ENCODE measurements around the gene ARHGAP45.

The ARHGAP45 gene

DNA sequence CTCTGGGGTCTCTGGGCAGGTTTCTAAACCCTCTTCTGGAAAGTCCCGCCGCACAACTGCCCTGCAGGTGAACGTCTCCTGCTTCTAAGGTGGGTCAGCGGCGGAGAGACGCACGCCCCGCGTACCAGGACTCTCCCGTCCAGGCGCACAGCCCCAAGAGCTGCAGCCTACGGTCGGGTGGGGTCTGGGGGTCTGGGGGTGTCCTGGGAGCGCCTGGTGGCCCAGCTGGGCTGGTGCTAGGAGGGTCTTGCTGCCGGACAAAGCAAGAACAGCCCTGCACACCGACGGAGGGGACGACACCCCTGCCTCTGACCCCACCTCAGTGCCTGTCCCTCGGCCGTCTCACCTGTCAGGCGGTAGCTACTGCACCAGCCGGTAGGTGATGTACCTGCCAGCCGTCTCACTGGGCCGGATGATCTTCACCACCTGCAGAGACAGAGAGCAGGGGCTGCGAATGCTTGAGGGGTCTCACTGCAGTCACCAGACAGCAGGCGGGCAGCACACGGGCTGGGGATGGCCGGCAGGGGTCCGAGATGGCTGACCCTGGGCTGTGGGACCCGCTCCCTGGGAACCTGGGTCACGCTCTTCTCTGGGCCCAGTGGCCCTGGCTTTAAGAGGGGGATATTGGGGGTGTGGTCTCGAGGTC lies 22.3 kb downstream of the ARHGAP45 start:
- no peak for DNase-seq

GRCh38 chr19:1089891-1090290 lies 22.9 kb downstream of the ARHGAP45 start:
- DNase-seq = no peak

- no peak for DNase-seq
These were observed 24.0 kb downstream of the ARHGAP45 start for GRCh38 chr19:1090731-1091543.

DNA sequence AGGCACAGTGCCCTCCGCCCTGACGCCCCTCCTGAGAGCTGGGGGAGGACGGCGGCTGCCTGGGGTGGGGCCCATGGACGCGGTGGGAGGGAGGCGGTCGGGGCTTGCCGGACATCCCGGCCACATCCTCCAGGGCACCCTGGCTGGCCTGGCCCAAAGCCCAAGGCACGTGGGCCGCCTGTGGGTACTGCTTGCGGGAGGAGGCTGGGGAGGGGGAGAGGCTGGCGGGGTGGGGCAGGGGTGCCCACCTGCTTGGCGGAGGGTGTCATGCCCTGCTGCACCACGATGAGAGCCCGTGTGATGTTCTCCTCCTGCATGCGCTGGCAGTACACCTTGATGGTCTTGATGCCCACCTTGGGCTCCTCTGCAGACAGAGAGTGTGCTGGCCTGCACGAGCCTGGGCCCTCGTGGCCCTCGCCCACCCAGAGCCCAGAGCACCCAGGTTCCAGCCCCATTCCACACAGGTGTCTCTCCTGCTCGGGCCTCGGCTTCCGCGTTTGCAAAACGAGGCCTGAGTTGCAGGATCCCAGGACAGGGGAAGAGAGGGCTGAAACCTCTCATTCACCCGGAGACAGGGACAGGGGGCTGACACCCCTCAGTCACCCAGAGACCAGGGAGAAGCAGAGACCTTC lies 24.7 kb downstream of the ARHGAP45 start:
- DNase-seq = no peak

- no peak for DNase-seq
These were observed 26.4 kb downstream of the ARHGAP45 start for GRCh38 chr19:1093330-1093729.

DNA sequence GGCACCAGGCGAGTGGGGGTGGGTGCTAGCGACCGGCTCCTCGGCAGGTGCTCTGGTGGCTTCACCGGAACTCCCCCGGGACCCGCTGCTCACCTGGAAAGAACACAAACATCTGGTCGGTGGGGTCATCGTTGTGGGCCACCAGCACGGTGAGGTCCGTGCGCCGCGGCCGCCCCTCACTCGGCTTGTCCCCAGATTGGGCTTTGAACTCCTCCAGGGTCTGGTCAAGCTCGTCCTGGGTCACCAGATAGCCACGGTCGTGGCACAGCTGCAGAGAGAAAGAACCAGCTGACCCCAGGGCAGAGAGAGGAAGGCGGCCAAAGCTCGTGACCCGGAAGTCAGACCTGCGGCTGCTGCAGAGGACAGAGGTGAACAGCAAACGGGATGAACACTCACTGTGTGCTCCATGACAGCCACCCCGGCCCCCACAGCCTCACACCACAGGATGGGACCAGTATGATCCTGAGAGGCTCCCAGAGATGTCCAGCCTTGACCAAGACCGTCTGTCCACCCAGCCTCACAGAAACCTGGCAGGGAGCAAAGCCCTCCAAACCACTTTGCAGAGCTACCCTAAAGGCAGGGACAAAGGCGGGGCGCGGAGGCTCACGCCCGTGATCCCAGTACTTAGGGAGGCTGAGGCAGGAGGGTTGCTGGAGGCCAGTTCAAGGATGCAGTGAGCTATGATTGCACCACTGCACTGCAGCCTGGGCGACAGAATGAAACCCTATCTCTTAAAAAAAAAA lies 27.0 kb downstream of the ARHGAP45 start:
- no peak for DNase-seq

GRCh38 chr19:1094655-1094977 lies 27.6 kb downstream of the ARHGAP45 start:
- DNase-seq = no peak

- DNase-seq = peak; percentile 90 to 96
These were observed 28.2 kb downstream of the ARHGAP45 start, which contains the start of gene POLR2E for GRCh38 chr19:1094978-1095701. TSS of gene POLR2E (minus strand) at chr19:1095375. CDS start at chr19:1095315, 60 bp downstream.

GRCh38 chr19:1097810-1098176 lies 30.8 kb downstream of the ARHGAP45 start:
- DNase-seq = no peak

DNA sequence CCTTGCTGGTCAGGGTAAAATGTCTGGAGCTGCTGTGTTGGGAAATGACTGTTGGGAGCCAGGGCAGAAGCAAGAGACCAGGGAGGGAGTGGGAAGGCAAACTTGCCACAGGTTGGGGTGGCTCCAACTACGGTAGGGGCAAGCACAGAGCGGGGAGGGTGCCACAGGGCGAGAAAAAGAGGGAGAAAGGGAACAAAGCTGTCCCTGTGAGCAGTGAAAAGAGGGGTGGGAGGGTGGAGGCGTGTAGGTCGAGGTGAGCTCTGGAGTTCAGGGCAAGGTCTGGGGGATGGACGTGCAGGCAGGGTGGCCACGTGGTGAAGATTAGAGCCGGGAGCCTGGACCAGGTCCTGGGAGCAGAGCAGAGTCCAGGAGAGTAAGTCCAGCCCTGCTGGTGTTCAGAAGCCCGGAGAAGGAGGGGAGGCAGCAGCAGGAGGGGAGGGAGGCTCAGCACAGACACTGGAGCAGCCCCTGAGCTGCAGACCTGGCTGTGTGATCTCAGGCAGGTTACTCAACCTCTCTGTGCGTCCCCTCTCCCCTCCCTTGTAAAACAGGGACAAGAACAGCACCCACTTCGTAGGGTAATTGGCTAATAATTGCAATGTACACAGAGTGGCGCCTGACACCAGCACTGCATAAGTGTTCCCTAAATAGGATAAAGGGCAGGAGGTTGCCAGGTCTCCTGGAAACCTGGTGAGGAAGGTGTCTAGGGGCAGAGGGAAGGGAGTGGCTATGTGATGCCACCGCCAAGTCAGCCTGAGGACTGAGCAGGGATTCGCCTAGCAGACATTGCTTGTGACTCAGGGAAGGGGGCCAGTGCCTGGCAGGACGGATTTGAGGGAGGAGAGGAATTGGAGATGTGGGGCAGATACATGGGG lies 31.4 kb downstream of the ARHGAP45 start:
- no peak for DNase-seq

DNA sequence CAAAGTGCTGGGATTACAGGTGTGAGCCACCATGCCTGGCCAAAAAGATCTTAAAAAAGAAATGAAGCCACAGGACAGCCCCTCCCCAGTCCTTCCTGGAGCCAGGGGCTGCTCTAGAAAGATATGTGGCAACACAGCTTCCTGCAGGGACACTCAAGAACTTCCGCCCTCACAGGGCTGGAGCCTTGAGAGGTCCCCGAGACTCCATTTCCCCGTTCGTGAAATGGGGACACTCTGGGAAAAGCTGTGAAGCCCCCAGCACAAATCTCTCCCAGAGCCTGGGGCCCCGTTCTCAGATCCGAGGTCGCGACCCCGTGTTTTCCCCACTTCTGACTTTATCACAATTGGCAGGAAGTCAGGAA lies 34.4 kb downstream of the ARHGAP45 start:
- no peak for DNase-seq

GRCh38 chr19:1102407-1103131 lies 35.6 kb downstream of the ARHGAP45 start:
- no peak for DNase-seq

- DNase-seq = no peak
These were observed 36.3 kb downstream of the ARHGAP45 start for GRCh38 chr19:1103132-1103707.

GRCh38 chr19:1103708-1104310 lies 36.8 kb downstream of the ARHGAP45 start, which contains the start of gene GPX4:
TSS of gene GPX4 (plus strand) at chr19:1103994. CDS start at chr19:1104044, 50 bp downstream.
- peak; percentile 94 to 98 for DNase-seq

- DNase-seq = peak in 1 of 2 experiments; percentile 70
These were observed 37.5 kb downstream of the ARHGAP45 start for GRCh38 chr19:1104311-1105007.

DNA sequence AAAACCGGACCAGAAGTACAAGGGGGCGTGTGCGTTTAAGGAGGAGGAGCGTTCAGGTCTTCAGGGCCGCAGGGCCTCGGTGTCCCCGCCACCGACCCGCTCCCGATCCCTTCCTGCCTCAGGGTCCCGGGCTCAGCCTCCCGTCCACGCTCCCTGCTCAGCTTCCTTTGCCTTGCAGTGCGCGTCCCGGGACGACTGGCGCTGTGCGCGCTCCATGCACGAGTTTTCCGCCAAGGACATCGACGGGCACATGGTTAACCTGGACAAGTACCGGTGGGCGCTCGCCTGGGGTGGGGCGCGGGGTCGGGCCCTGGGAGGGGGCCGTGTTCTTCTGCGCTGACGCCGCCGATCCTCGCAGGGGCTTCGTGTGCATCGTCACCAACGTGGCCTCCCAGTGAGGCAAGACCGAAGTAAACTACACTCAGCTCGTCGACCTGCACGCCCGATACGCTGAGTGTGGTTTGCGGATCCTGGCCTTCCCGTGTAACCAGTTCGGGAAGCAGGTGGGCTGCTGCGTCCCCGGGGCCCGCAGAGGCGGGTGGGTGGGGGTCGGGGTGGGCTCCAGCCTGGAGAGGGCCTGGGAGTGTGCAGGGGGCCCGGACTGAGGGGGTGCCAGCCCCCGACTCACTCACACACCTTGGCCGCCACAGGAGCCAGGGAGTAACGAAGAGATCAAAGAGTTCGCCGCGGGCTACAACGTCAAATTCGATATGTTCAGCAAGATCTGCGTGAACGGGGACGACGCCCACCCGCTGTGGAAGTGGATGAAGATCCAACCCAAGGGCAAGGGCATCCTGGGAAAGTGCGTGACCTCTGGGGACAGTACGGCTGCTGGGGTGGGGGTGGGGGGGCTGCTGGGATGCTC lies 38.3 kb downstream of the ARHGAP45 start:
- DNase-seq = peak in 1 of 2 experiments; percentile 52

GRCh38 chr19:1105873-1106840 lies 39.2 kb downstream of the ARHGAP45 start:
- DNase-seq = no peak

Data from NCI-H526 (cell line).